GM12878 (cell line): ENCODE results near the gene PCCB. TPM values are rescaled to one million over a fixed set of nuclear protein-coding genes. Genes with fewer than 3 reads are reported as not detected.

Source experiments
- ATAC-seq: fragments of 200-7000 bp; cut with Tn5 transposase; 3 replicates; pipeline ENCODE4 v1.9.1; 2020; ENCODE audit warnings: mild to moderate bottlenecking, moderate library complexity
- BruUV-seq: library from RNA; stranded (reverse); fragments of 400-500 nt; replicated peaks from 2 replicates; lab custom pipeline; 2021; lab: Mats Ljungman, UMichigan
- CTCF ChIA-PET: fragments of 300-600 bp; sonication (Branson Sonifier 250); formaldehyde crosslinking; extraction: SDS; loops from one replicate; lab custom pipeline; 2021; ENCODE audit warnings: inconsistent platforms; lab: Yijun Ruan, JAX
- POLR2A ChIA-PET: fragments of 350-600 bp; formaldehyde crosslinking; extraction: SDS; loops from one replicate; lab custom pipeline; 2021; ENCODE audit warnings: inconsistent platforms; lab: Charles Lee
- RAD21 ChIA-PET: fragments of 300-600 bp; sonication (Branson Sonifier 250); formaldehyde crosslinking; loops from one replicate; lab custom pipeline; 2023; ENCODE audit warnings: antibody characterized with exemption; ENCODE audit not compliant: unreplicated experiment; lab: Charles Lee
- SMC1A ChIA-PET: fragments of 300-600 bp; sonication (Branson Sonifier 250); formaldehyde crosslinking; loops from one replicate; lab custom pipeline; 2023; ENCODE audit not compliant: unreplicated experiment, uncharacterized antibody; lab: Charles Lee
- DNase-seq: peaks from one replicate; pipeline ENCODE4 v3.0.0-alpha.2; 2011; ENCODE audit warnings: low read depth, low spot score
- FAIRE-seq: peaks from 3 replicates; lab custom pipeline; 2011; peaks lifted over from hg19 to GRCh38; lab: Jason Lieb, UNC
- H2AFZ ChIP-seq: 2 replicates; pipeline ENCODE4 v1.6.0; 2011; ENCODE audit warnings: low read depth, low read length, control low read depth; ENCODE audit not compliant: control insufficient read depth
- H3K27ac ChIP-seq: 2 replicates; pipeline ENCODE4 v1.5.1; 2011; ENCODE audit warnings: control low read depth; ENCODE audit not compliant: control insufficient read depth, insufficient read depth
- H3K27me3 ChIP-seq, 2 experiments: replicated peaks in 1 of 2; 2 replicates each; pipeline versions ENCODE4 v1.6.0 to v1.6.1; 2011; ENCODE audit warnings: low read length in 1 of 2; ENCODE audit not compliant: control insufficient read depth in 2 of 2, insufficient read depth in 2 of 2
- H3K36me3 ChIP-seq, 2 experiments: 2 replicates each; pipeline ENCODE4 v1.5.1; 2011; ENCODE audit warnings: low read length in 1 of 2; ENCODE audit not compliant: control insufficient read depth in 2 of 2, insufficient read depth in 2 of 2
- H3K4me1 ChIP-seq: 2 replicates; pipeline ENCODE4 v1.6.1; 2011; ENCODE audit warnings: mild to moderate bottlenecking, low read length, moderate library complexity, mixed read lengths; ENCODE audit not compliant: control insufficient read depth, insufficient read depth
- H3K4me2 ChIP-seq: 2 replicates; pipeline ENCODE4 v1.6.0; 2011; ENCODE audit warnings: control low read depth; ENCODE audit not compliant: control insufficient read depth, insufficient read depth
- H3K4me3 ChIP-seq: fragments of 200-600 bp; sonication (generic); 2 replicates; pipeline ENCODE4 v1.5.1; 2016
- H3K79me2 ChIP-seq: 2 replicates; pipeline ENCODE4 v1.6.0; 2011; ENCODE audit warnings: low read length; ENCODE audit not compliant: control insufficient read depth, insufficient read depth
- H3K9ac ChIP-seq: 2 replicates; pipeline ENCODE4 v1.8.0; 2011; ENCODE audit warnings: low read length, control low read depth, mixed read lengths; ENCODE audit not compliant: control insufficient read depth, insufficient read depth
- H3K9me3 ChIP-seq: replicated peaks from 3 replicates; pipeline ENCODE4 v1.5.1; 2011; ENCODE audit warnings: mild to moderate bottlenecking, low read length; ENCODE audit not compliant: control insufficient read depth, insufficient read depth
- H4K20me1 ChIP-seq: 2 replicates; pipeline ENCODE4 v1.6.0; 2011; ENCODE audit not compliant: control insufficient read depth, insufficient read depth
- ASH2L ChIP-seq: fragments of 300-600, 200-600 bp; sonication (generic); IDR thresholded peaks from 2 replicates; pipeline ENCODE4 v1.6.1; 2017; ENCODE audit warnings: low read depth, mild to moderate bottlenecking, borderline replicate concordance
- BRCA1 ChIP-seq: IDR thresholded peaks from 2 replicates; pipeline ENCODE4 v1.6.1; 2011; ENCODE audit warnings: low read depth, low read length, improper control_type of control experiment
- KDM1A ChIP-seq: fragments of 200-600 bp; sonication (generic); IDR thresholded peaks from 2 replicates; pipeline ENCODE4 v1.6.1; 2016; ENCODE audit warnings: borderline replicate concordance
- MEF2B ChIP-seq: fragments of 450-650 bp; IDR thresholded peaks from 2 replicates; pipeline ENCODE4 v1.6.1; 2018; ENCODE audit warnings: mild to moderate bottlenecking, moderate library complexity; ENCODE audit not compliant: partially characterized antibody, poor library complexity, severe bottlenecking
- MLLT1 ChIP-seq: fragments of 450-650 bp; IDR thresholded peaks from 2 replicates; pipeline ENCODE4 v1.6.1; 2016; ENCODE audit warnings: mild to moderate bottlenecking
- NFXL1 ChIP-seq: fragments of 450-650 bp; IDR thresholded peaks from 2 replicates; pipeline ENCODE4 v1.6.1; 2017; ENCODE audit warnings: antibody characterized with exemption, mild to moderate bottlenecking, borderline replicate concordance
- NR2C2 ChIP-seq: IDR thresholded peaks from 2 replicates; pipeline ENCODE4 v1.6.1; 2011; ENCODE audit warnings: borderline replicate concordance, low read depth; ENCODE audit not compliant: control insufficient read depth, insufficient read length
- RBBP5 ChIP-seq: fragments of 200-600 bp; sonication (generic); conservative IDR thresholded peaks from 2 replicates; pipeline ENCODE4 v1.6.1; 2016
- SIX5 ChIP-seq: IDR thresholded peaks from 2 replicates; pipeline ENCODE4 v1.6.1; 2011; ENCODE audit warnings: mild to moderate bottlenecking, low read depth, low read length, moderate library complexity; ENCODE audit not compliant: severe bottlenecking
- SREBF2 ChIP-seq: IDR thresholded peaks from 2 replicates; pipeline ENCODE4 v1.6.1; 2012; ENCODE audit warnings: mild to moderate bottlenecking, low read length
- SUPT20H ChIP-seq: IDR thresholded peaks from 2 replicates; pipeline ENCODE4 v1.6.1; 2011; ENCODE audit warnings: low read depth, mild to moderate bottlenecking, low read length, moderate library complexity, borderline replicate concordance; ENCODE audit not compliant: control insufficient read depth
- WRNIP1 ChIP-seq: IDR thresholded peaks from 2 replicates; pipeline ENCODE4 v1.6.1; 2011; ENCODE audit warnings: low read depth, low read length, improper control_type of control experiment, borderline replicate concordance
- ZBTB33 ChIP-seq: fragments of 450-650 bp; IDR thresholded peaks from 2 replicates; pipeline ENCODE4 v1.6.1; 2017; ENCODE audit warnings: mild to moderate bottlenecking
- WGBS: methylation state at CpG from one replicate; pipeline ENCODE4 v1.1.6; 2016; ENCODE audit warnings: low lambda C conversion rate; ENCODE audit not compliant: insufficient replicate concordance, insufficient coverage; ENCODE audit errors: missing lambda C conversion rate; 5-methylcytosine and 5-hydroxymethylcytosine counted together
- in situ Hi-C: fragments of 300-500 bp; cut with MboI; formaldehyde crosslinking; loops from 9 replicates; pipeline ENCODE4 v1.14.3; 2018; ENCODE audit warnings: mixed read lengths
- intact Hi-C: fragments of 100-400 bp; cut with micrococcal nuclease; formaldehyde crosslinking; loops from one replicate; pipeline ENCODE4 v1.14.2; 2022; ENCODE audit not compliant: unreplicated experiment
- polyA plus RNA-seq, 11 experiments: library from polyadenylated mRNA; depleted of rRNA in 4 of 11; unstranded in 6 of 11; stranded (reverse) in 5 of 11; fragments of >200 nt; fragmentation: Nextera tagmentation in 4 of 11; fragmentation: Illumina TruSeq in 1 of 11; extraction: Ambion mirVana in 4 of 11; extraction: Trizol in 1 of 11; gene quantifications; 1 replicate in 1 of 11; 2 replicates in 10 of 11; pipeline versions ENCODE4 v1.2.1 to v1.2.3, GENCODE V29; 2011 to 2016; ENCODE audit warnings: inconsistent platforms in 2 of 11, missing spikeins in 2 of 11, low read depth in 1 of 11
- total RNA-seq, 4 experiments: library from RNA; depleted of rRNA in 3 of 4; stranded (reverse); fragments of >200 nt in 3 of 4; fragmentation: Illumina TruSeq in 1 of 4; extraction: Trizol in 1 of 4; gene quantifications; 2 replicates each; pipeline versions ENCODE4 v1.2.1 to v1.2.3, GENCODE V29; 2013 to 2021
- TF ChIP-seq, protein P1 (sequence below): fragments of 450-650 bp; formaldehyde crosslinking; IDR thresholded peaks from 2 replicates; pipeline ENCODE4 v1.4.0; 2022; ENCODE audit warnings: mild to moderate bottlenecking, moderate library complexity
- TF ChIP-seq, protein P2 (sequence below), 3 experiments: IDR thresholded peaks in 2 of 3; conservative IDR thresholded peaks in 1 of 3; 2 replicates each; pipeline ENCODE4 v1.5.1; 2011; ENCODE audit warnings: low read depth in 3 of 3, low read length in 3 of 3, mild to moderate bottlenecking in 3 of 3, control low read depth in 2 of 3, moderate library complexity in 2 of 3, inconsistent platforms in 1 of 3, mixed read lengths in 1 of 3; ENCODE audit not compliant: control insufficient read depth in 2 of 3, insufficient read depth in 1 of 3; ENCODE audit errors: extremely low read depth in 1 of 3

Gene PCCB
- total and polyA plus RNA-seq, 10 of the 15 experiments (the other 5 are each of a cell fraction or from before 2014, with no cell fraction given): 67.2 to 133 (median 86.9) TPM

DNA sequence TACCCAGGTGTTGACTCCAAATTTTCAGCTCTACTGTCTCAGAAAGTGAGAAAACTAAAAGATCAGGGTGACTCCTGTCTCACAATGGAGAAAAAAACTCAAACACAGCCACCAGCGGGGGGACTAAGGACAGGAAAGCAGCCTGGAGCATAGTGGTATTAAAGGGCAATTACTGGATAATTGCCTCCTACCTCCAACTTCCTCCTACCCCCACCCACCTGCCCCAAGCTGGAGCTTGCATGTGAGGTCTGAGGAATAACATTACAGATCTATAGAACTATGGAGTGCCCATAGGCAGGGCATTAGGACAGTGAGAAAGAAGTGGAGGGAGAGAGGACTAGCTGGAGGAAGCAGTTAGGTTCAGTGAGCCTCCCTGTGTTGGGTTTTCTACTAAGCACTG lies 2.7 kb upstream of the PCCB start:
- Histone ChIP-seq H3K4me1 (peaks cover 15% of the 10 kb centered on the region), H4K20me1 (no peaks in the 10 kb centered on the region), H3K27me3 (no peaks in the 10 kb centered on the region), H3K9me3 (no peaks in the 10 kb centered on the region), H3K27ac (no peak overlapping the region), H3K9ac (no peak overlapping the region), H3K4me2 (no peak overlapping the region), H3K36me3 (no peaks in the 10 kb centered on the region), H3K79me2 (peaks cover 11% of the 10 kb centered on the region), H3K4me3 (no peak overlapping the region), H2AFZ (no peak overlapping the region)
- ChIA-PET SMC1A (no interaction called here), POLR2A (no interaction called here), CTCF (interaction anchor here (7.2 kb wide), 1 partner anchor 171 kb away, joined by 43 read pairs; no protein-coding TSS in a partner anchor), RAD21 (interaction anchor here (1.5 kb wide), 1 partner anchor 172 kb away, joined by 6 read pairs; no protein-coding TSS in a partner anchor)
- DNase-seq (no peak), FAIRE-seq (no peak), ATAC-seq (no peak)
- WGBS: 94% methylated on average over 1 of the region's 1 CpG
- intact Hi-C loops: no loop called here
- in situ Hi-C loops: loop anchor here (5.0 kb wide), 1 partner anchor 50 kb away; the partner anchor contains the start of gene MSL2
- BruUV-seq: no TSS peak
- TF ChIP-seq KDM1A: no peak
- TF ChIP-seq MEF2B: no peak
- no peak for TF ChIP-seq WRNIP1
- no peak for TF ChIP-seq NFXL1
- TF ChIP-seq ZBTB33: no peak
- no peak for TF ChIP-seq MLLT1
- TF ChIP-seq SREBF2: no peak
- TF ChIP-seq, protein P1, sequence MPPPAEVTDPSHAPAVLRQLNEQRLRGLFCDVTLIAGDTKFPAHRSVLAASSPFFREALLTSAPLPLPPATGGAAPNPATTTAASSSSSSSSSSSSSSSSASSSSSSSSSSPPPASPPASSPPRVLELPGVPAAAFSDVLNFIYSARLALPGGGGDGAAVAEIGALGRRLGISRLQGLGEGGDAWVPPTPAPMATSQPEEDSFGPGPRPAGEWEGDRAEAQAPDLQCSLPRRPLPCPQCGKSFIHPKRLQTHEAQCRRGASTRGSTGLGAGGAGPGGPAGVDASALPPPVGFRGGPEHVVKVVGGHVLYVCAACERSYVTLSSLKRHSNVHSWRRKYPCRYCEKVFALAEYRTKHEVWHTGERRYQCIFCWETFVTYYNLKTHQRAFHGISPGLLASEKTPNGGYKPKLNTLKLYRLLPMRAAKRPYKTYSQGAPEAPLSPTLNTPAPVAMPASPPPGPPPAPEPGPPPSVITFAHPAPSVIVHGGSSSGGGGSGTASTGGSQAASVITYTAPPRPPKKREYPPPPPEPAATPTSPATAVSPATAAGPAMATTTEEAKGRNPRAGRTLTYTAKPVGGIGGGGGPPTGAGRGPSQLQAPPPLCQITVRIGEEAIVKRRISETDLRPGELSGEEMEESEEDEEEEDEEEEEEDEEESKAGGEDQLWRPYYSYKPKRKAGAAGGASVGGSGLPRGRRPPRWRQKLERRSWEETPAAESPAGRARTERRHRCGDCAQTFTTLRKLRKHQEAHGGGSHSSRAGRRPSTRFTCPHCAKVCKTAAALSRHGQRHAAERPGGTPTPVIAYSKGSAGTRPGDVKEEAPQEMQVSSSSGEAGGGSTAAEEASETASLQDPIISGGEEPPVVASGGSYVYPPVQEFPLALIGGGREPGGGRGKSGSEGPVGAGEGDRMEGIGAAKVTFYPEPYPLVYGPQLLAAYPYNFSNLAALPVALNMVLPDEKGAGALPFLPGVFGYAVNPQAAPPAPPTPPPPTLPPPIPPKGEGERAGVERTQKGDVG (CRISPR knock-in tag): no peak
- no peak for TF ChIP-seq BRCA1
- TF ChIP-seq ASH2L: no peak
- no peak for TF ChIP-seq RBBP5
- TF ChIP-seq SIX5: no peak
- TF ChIP-seq SUPT20H: no peak
- TF ChIP-seq, protein P2, sequence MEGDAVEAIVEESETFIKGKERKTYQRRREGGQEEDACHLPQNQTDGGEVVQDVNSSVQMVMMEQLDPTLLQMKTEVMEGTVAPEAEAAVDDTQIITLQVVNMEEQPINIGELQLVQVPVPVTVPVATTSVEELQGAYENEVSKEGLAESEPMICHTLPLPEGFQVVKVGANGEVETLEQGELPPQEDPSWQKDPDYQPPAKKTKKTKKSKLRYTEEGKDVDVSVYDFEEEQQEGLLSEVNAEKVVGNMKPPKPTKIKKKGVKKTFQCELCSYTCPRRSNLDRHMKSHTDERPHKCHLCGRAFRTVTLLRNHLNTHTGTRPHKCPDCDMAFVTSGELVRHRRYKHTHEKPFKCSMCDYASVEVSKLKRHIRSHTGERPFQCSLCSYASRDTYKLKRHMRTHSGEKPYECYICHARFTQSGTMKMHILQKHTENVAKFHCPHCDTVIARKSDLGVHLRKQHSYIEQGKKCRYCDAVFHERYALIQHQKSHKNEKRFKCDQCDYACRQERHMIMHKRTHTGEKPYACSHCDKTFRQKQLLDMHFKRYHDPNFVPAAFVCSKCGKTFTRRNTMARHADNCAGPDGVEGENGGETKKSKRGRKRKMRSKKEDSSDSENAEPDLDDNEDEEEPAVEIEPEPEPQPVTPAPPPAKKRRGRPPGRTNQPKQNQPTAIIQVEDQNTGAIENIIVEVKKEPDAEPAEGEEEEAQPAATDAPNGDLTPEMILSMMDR (IDR thresholded peaks at IDR 0.05 in 2 of 3, conservative IDR thresholded peaks at IDR 0.05 in 1 of 3; ENCODE audit: control insufficient read depth in 2 of 3, extremely low read depth in 1 of 3, insufficient read depth in 1 of 3, low read depth in 3 of 3, low read length in 3 of 3): no peak
- TF ChIP-seq NR2C2: no peak
